Caco-2 (cell line): ENCODE data around the gene HNF1A. TPM values are rescaled to one million over a fixed set of nuclear protein-coding genes. Genes with fewer than 3 reads are reported as not detected.

ENCODE experiments used
- BruUV-seq: library from RNA; stranded (reverse); fragments of 400-500 nt; replicated peaks from 2 replicates; lab custom pipeline; 2021; lab: Mats Ljungman, UMichigan
- CTCF ChIA-PET: fragments of 300-600 bp; sonication (Branson Sonifier 250); formaldehyde crosslinking; loops from one replicate; lab custom pipeline; 2022; ENCODE audit warnings: antibody characterized with exemption; lab: Charles Lee
- POLR2A ChIA-PET: fragments of 300-600 bp; sonication (Branson Sonifier 250); formaldehyde crosslinking; loops from one replicate; lab custom pipeline; 2022; ENCODE audit warnings: antibody characterized with exemption; lab: Charles Lee
- DNase-seq, 2 experiments: peaks; one replicate each; pipeline versions ENCODE4 v3.0.0 to v3.0.0-alpha.2; 2020 to 2022
- H3K27me3 ChIP-seq: replicated peaks from 2 replicates; pipeline ENCODE4 v1.6.0; 2011; ENCODE audit warnings: low read length; ENCODE audit not compliant: control insufficient read depth, insufficient read depth
- H3K36me3 ChIP-seq: 2 replicates; pipeline ENCODE4 v1.5.1; 2011; ENCODE audit warnings: low read length; ENCODE audit not compliant: control insufficient read depth, insufficient read depth
- H3K4me1 ChIP-seq: fragments of 250-450 bp; sonication (Bioruptor Pico); 2 replicates; pipeline ENCODE4 v1.5.1; 2020; ENCODE audit warnings: mild to moderate bottlenecking
- H3K4me3 ChIP-seq: 2 replicates; pipeline ENCODE4 v1.5.1; 2011; ENCODE audit warnings: low read depth, mild to moderate bottlenecking, control low read depth, low read length
- H3K9me3 ChIP-seq: fragments of 250-450 bp; sonication (Bioruptor Pico); 2 replicates; pipeline ENCODE4 v1.5.1; 2020; ENCODE audit warnings: mild to moderate bottlenecking, moderate library complexity
- H3K27ac Mint-ChIP-seq: one replicate; pipeline ENCODE4 v1.8.0; 2022; ENCODE audit warnings: mixed read lengths; ENCODE audit not compliant: unreplicated experiment
- H3K27me3 Mint-ChIP-seq: one replicate; pipeline ENCODE4 v1.8.0; 2022; ENCODE audit warnings: mixed read lengths; ENCODE audit not compliant: insufficient read depth, unreplicated experiment
- H3K36me3 Mint-ChIP-seq: one replicate; pipeline ENCODE4 v1.8.0; 2022; ENCODE audit warnings: mild to moderate bottlenecking, mixed read lengths; ENCODE audit not compliant: insufficient read depth, unreplicated experiment
- H3K4me1 Mint-ChIP-seq: one replicate; pipeline ENCODE4 v1.8.0; 2022; ENCODE audit warnings: low read depth, mixed read lengths; ENCODE audit not compliant: unreplicated experiment
- H3K4me3 Mint-ChIP-seq: one replicate; pipeline ENCODE4 v1.8.0; 2022; ENCODE audit warnings: mild to moderate bottlenecking, moderate library complexity, mixed read lengths; ENCODE audit not compliant: unreplicated experiment
- H3K9me3 Mint-ChIP-seq: one replicate; pipeline ENCODE4 v1.8.0; 2022; ENCODE audit warnings: mixed read lengths; ENCODE audit not compliant: unreplicated experiment
- CTCF ChIP-seq, 2 experiments: fragments of 200-600 bp in 1 of 2; IDR thresholded peaks; 1 replicate in 1 of 2; 2 replicates in 1 of 2; pipeline versions ENCODE4 v1.5.1 to v1.8.0; 2011 to 2022; ENCODE audit warnings: antibody characterized with exemption in 1 of 2, control low read depth in 1 of 2, inconsistent platforms in 1 of 2, low read depth in 1 of 2, low read length in 1 of 2, mild to moderate bottlenecking in 1 of 2, moderate library complexity in 1 of 2; ENCODE audit not compliant: insufficient read depth in 1 of 2, severe bottlenecking in 1 of 2, unreplicated experiment in 1 of 2
- intact Hi-C: fragments of 100-400 bp; cut with micrococcal nuclease; formaldehyde crosslinking; loops from one replicate; pipeline ENCODE4 v1.10.0; 2022; ENCODE audit not compliant: unreplicated experiment
- total RNA-seq: library from RNA; stranded (reverse); gene quantifications from 2 replicates; pipeline ENCODE4 v1.2.3, GENCODE V29; 2022

Gene HNF1A
- total RNA-seq, 1 experiment from 2014 or later, result 41.2 TPM

GRCh38 chr12:121018860-121019617 lies 40.7 kb downstream of the HNF1A start:
- Mint-ChIP-seq H3K4me1 (no peaks in the 10 kb centered on the region), H3K9me3 (no peaks in the 10 kb centered on the region), H3K27ac (no peak overlapping the region), H3K27me3 (no peaks in the 10 kb centered on the region), H3K4me3 (no peak overlapping the region), H3K36me3 (peaks cover 17% of the 10 kb centered on the region)
- Histone ChIP-seq H3K9me3 (no peaks in the 10 kb centered on the region), H3K27me3 (no peaks in the 10 kb centered on the region), H3K4me1 (peaks cover 12% of the 10 kb centered on the region), H3K36me3 (no peaks in the 10 kb centered on the region), H3K4me3 (no peak overlapping the region)
- intact Hi-C loops, result no loop called here
- DNase-seq, result no peak
- ChIA-PET CTCF (no interaction called here), POLR2A (interaction anchor here (0.6 kb wide), 1 partner anchor 16 kb away, joined by 4 read pairs; no protein-coding TSS in a partner anchor)
- no peak for TF ChIP-seq CTCF (IDR thresholded peaks at IDR 0.05; ENCODE audit: insufficient read depth in 1 of 2, low read depth in 1 of 2, low read length in 1 of 2, severe bottlenecking in 1 of 2, unreplicated experiment in 1 of 2)
- BruUV-seq, result no TSS peak

GRCh38 chr12:121021754-121022153 lies 43.4 kb downstream of the HNF1A start:
- intact Hi-C loops, result no loop called here
- H3K27me3 Mint-ChIP-seq, result no peaks in the 10 kb centered on the region
- no TSS peak for BruUV-seq
- ChIA-PET POLR2A (no interaction called here), CTCF (no interaction called here)
- H3K9me3 Mint-ChIP-seq, result no peaks in the 10 kb centered on the region
- H3K36me3 Mint-ChIP-seq, result peaks cover 22% of the 10 kb centered on the region
- Histone ChIP-seq H3K4me1 (peaks cover 29% of the 10 kb centered on the region), H3K36me3 (no peaks in the 10 kb centered on the region), H3K9me3 (peaks cover 2% of the 10 kb centered on the region; the same call in 1 of the 2 replicates), H3K27me3 (no peaks in the 10 kb centered on the region), H3K4me3 (no peak overlapping the region)
- DNase-seq, result no peak
- H3K4me1 Mint-ChIP-seq, result peaks cover 10% of the 10 kb centered on the region
- H3K4me3 Mint-ChIP-seq, result no peak overlapping the region
- no peak for TF ChIP-seq CTCF (IDR thresholded peaks at IDR 0.05; ENCODE audit: insufficient read depth in 1 of 2, low read depth in 1 of 2, low read length in 1 of 2, severe bottlenecking in 1 of 2, unreplicated experiment in 1 of 2)
- H3K27ac Mint-ChIP-seq, result peak overlapping the region; percentile 35

GRCh38 chr12:121022713-121023112 lies 44.4 kb downstream of the HNF1A start:
- no peak for TF ChIP-seq CTCF (IDR thresholded peaks at IDR 0.05; ENCODE audit: insufficient read depth in 1 of 2, low read depth in 1 of 2, low read length in 1 of 2, severe bottlenecking in 1 of 2, unreplicated experiment in 1 of 2)
- Histone ChIP-seq H3K4me3 (no peak overlapping the region), H3K36me3 (no peaks in the 10 kb centered on the region; the same call in 1 of the 2 replicates), H3K4me1 (peaks cover 33% of the 10 kb centered on the region), H3K27me3 (no peaks in the 10 kb centered on the region), H3K9me3 (peaks cover 12% of the 10 kb centered on the region)
- intact Hi-C loops, result no loop called here
- no TSS peak for BruUV-seq
- ChIA-PET CTCF (no interaction called here), POLR2A (no interaction called here)
- no peak overlapping the region for H3K4me3 Mint-ChIP-seq
- H3K27me3 Mint-ChIP-seq, result no peaks in the 10 kb centered on the region
- peak overlapping the region; percentile 8 for H3K27ac Mint-ChIP-seq
- no peak for DNase-seq
- H3K36me3 Mint-ChIP-seq, result peaks cover 20% of the 10 kb centered on the region
- H3K9me3 Mint-ChIP-seq, result no peaks in the 10 kb centered on the region
- H3K4me1 Mint-ChIP-seq, result peaks cover 10% of the 10 kb centered on the region
